Measurements from ENCODE around the gene CPVL.

GRCh38 chr7:29042824-29043231, 103.5 kb downstream of the CPVL start:
- TF ChIP-seq CTCF (IDR thresholded peaks at IDR 0.05) (no peak), POLR2A (IDR thresholded peaks at IDR 0.05) (no peak)
